GM23338 (cell line): ENCODE data around the gene IKBIP.

Experiments
- EZH2phosphoT487 ChIP-seq: fragments of 200-600 bp; sonication (generic); IDR thresholded peaks from one replicate; pipeline ENCODE4 v1.8.1; 2018; ENCODE audit warnings: antibody characterized with exemption; ENCODE audit not compliant: unreplicated experiment
- POLR2AphosphoS5 ChIP-seq: IDR thresholded peaks from 2 replicates; pipeline ENCODE4 v1.6.1; 2016; ENCODE audit warnings: antibody characterized with exemption, low read depth

- TF ChIP-seq EZH2phosphoT487 (no peak), POLR2AphosphoS5 (no peak)
These were observed 62.5 kb downstream of the IKBIP start for GRCh38 chr12:98582093-98582492.
